Ectodermal cell (in vitro differentiated cells): ENCODE data around the gene CAMKV.

Experiments
- H3K27ac ChIP-seq: 2 replicates; pipeline ENCODE4 v1.7.0; 2013; ENCODE audit warnings: mild to moderate bottlenecking, low read depth, low read length; ENCODE audit not compliant: insufficient read depth, poor library complexity, severe bottlenecking
- H3K27me3 ChIP-seq: 2 replicates; pipeline ENCODE4 v1.7.0; 2013; ENCODE audit warnings: mild to moderate bottlenecking, low read length; ENCODE audit not compliant: insufficient read depth, control insufficient read depth, poor library complexity, severe bottlenecking
- H3K36me3 ChIP-seq: one replicate; pipeline ENCODE4 v1.7.0; 2013; ENCODE audit warnings: low read length; ENCODE audit not compliant: control insufficient read depth, insufficient read depth
- H3K4me1 ChIP-seq: one replicate; pipeline ENCODE4 v1.7.0; 2013; ENCODE audit warnings: low read length; ENCODE audit not compliant: control insufficient read depth, insufficient read depth
- H3K4me3 ChIP-seq: 2 replicates; pipeline ENCODE4 v1.7.0; 2013; ENCODE audit warnings: low read depth, low read length, control low read depth; ENCODE audit not compliant: insufficient read depth
- H3K9me3 ChIP-seq: 2 replicates; pipeline ENCODE4 v1.7.0; 2013; ENCODE audit warnings: mild to moderate bottlenecking, low read length, moderate library complexity; ENCODE audit not compliant: control insufficient read depth
- WGBS, 2 experiments: methylation state at CpG; one replicate each; pipeline ENCODE4 v1.1.7; 2013; ENCODE audit warnings: missing lambda C conversion rate in 2 of 2; 5-methylcytosine and 5-hydroxymethylcytosine counted together

Gene CAMKV

GRCh38 chr3:49895791-49896190 is 26.1 kb upstream of the CAMKV start:
- WGBS, 2 experiments = 92 to 93% methylated on average over 9 of the region's 9 CpGs
- Histone ChIP-seq H3K36me3 (no peaks in the 10 kb centered on the region), H3K27me3 (no peaks in the 10 kb centered on the region), H3K9me3 (no peaks in the 10 kb centered on the region), H3K27ac (no peak overlapping the region), H3K4me3 (no peak overlapping the region), H3K4me1 (no peaks in the 10 kb centered on the region)

GRCh38 chr3:49889296-49889695 is 19.6 kb upstream of the CAMKV start:
- peaks cover 6% of the 10 kb centered on the region for H3K4me1 ChIP-seq
- 77 to 82% methylated on average over 10 of the region's 10 CpGs for WGBS, 2 experiments
- no peaks in the 10 kb centered on the region for H3K27me3 ChIP-seq
- H3K27ac ChIP-seq = no peak overlapping the region
- H3K4me3 ChIP-seq = no peak overlapping the region
- H3K9me3 ChIP-seq = no peaks in the 10 kb centered on the region
- H3K36me3 ChIP-seq = no peaks in the 10 kb centered on the region

GRCh38 chr3:49886922-49887265 is 17.2 kb upstream of the CAMKV start:
- Histone ChIP-seq H3K9me3 (no peaks in the 10 kb centered on the region), H3K4me3 (no peak overlapping the region), H3K27me3 (no peaks in the 10 kb centered on the region), H3K27ac (no peak overlapping the region), H3K4me1 (peaks cover 15% of the 10 kb centered on the region), H3K36me3 (no peaks in the 10 kb centered on the region)

GRCh38 chr3:49883998-49884397 is 14.3 kb upstream of the CAMKV start:
- H3K9me3 ChIP-seq = no peaks in the 10 kb centered on the region
- H3K27ac ChIP-seq = no peak overlapping the region
- no peaks in the 10 kb centered on the region for H3K27me3 ChIP-seq
- H3K4me1 ChIP-seq = peaks cover 26% of the 10 kb centered on the region
- 92 to 94% methylated on average over 4 of the region's 4 CpGs for WGBS, 2 experiments
- H3K4me3 ChIP-seq = no peak overlapping the region
- no peaks in the 10 kb centered on the region for H3K36me3 ChIP-seq

- no peaks in the 10 kb centered on the region for H3K36me3 ChIP-seq
- no peak overlapping the region for H3K4me3 ChIP-seq
- no peaks in the 10 kb centered on the region for H3K9me3 ChIP-seq
- no peaks in the 10 kb centered on the region for H3K27me3 ChIP-seq
- H3K27ac ChIP-seq = no peak overlapping the region
- H3K4me1 ChIP-seq = peaks cover 32% of the 10 kb centered on the region
- 65 to 66% methylated on average over 6 of the region's 6 CpGs for WGBS, 2 experiments
Observed at GRCh38 chr3:49882166-49882565, 12.5 kb upstream of the CAMKV start.

- Histone ChIP-seq H3K27ac (peak overlapping the region; percentile 47), H3K36me3 (no peaks in the 10 kb centered on the region)
- 19 to 24% methylated on average over 6 of the region's 6 CpGs for WGBS, 2 experiments
Observed at GRCh38 chr3:49880581-49881315, 11.0 kb upstream of the CAMKV start.

GRCh38 chr3:49879721-49880120 is 10.0 kb upstream of the CAMKV start:
- WGBS, 2 experiments = 75 to 85% methylated on average over 2 of the region's 2 CpGs
- H3K9me3 ChIP-seq = no peaks in the 10 kb centered on the region
- H3K4me1 ChIP-seq = peaks cover 32% of the 10 kb centered on the region
- H3K27ac ChIP-seq = no peak overlapping the region
- no peaks in the 10 kb centered on the region for H3K36me3 ChIP-seq
- no peaks in the 10 kb centered on the region for H3K27me3 ChIP-seq
- no peak overlapping the region for H3K4me3 ChIP-seq

More at GRCh38 chr3:49880581-49881315, 11.0 kb upstream of the CAMKV start:
- Histone ChIP-seq H3K9me3 (no peaks in the 10 kb centered on the region), H3K4me1 (peaks cover 32% of the 10 kb centered on the region), H3K4me3 (peak overlapping the region; percentile 4), H3K27me3 (no peaks in the 10 kb centered on the region)

GRCh38 chr3:49878686-49879085 is 9.0 kb upstream of the CAMKV start:
- Histone ChIP-seq H3K4me3 (no peak overlapping the region), H3K9me3 (no peaks in the 10 kb centered on the region), H3K4me1 (peaks cover 32% of the 10 kb centered on the region), H3K27me3 (no peaks in the 10 kb centered on the region), H3K27ac (no peak overlapping the region), H3K36me3 (no peaks in the 10 kb centered on the region)

- no peak overlapping the region for H3K4me3 ChIP-seq
Observed at GRCh38 chr3:49877716-49878115, 8.0 kb upstream of the CAMKV start.

GRCh38 chr3:49876567-49876966 is 6.9 kb upstream of the CAMKV start:
- Histone ChIP-seq H3K4me3 (no peak overlapping the region), H3K4me1 (peaks cover 20% of the 10 kb centered on the region), H3K9me3 (no peaks in the 10 kb centered on the region), H3K27ac (no peak overlapping the region), H3K27me3 (no peaks in the 10 kb centered on the region), H3K36me3 (no peaks in the 10 kb centered on the region)
- WGBS, 2 experiments = 93% methylated on average over 5 of the region's 5 CpGs

More at GRCh38 chr3:49877716-49878115, 8.0 kb upstream of the CAMKV start:
- Histone ChIP-seq H3K27ac (no peak overlapping the region), H3K4me1 (peaks cover 31% of the 10 kb centered on the region), H3K9me3 (no peaks in the 10 kb centered on the region), H3K36me3 (no peaks in the 10 kb centered on the region), H3K27me3 (no peaks in the 10 kb centered on the region)
- WGBS, 2 experiments = 87 to 98% methylated on average over 2 of the region's 2 CpGs

GRCh38 chr3:49873623-49874022 is 3.9 kb upstream of the CAMKV start:
- Histone ChIP-seq H3K4me3 (no peak overlapping the region), H3K27me3 (peaks cover 16% of the 10 kb centered on the region), H3K4me1 (peaks cover 18% of the 10 kb centered on the region), H3K36me3 (no peaks in the 10 kb centered on the region), H3K9me3 (no peaks in the 10 kb centered on the region), H3K27ac (no peak overlapping the region)
- 92 to 93% methylated on average over 8 of the region's 8 CpGs for WGBS, 2 experiments
